ACC112 (cell line): ENCODE data around the gene LGI2.

ENCODE experiments used
- H2AFZ ChIP-seq: fragments of 200-600 bp; sonication (generic); one replicate; pipeline ENCODE4 v1.6.0; 2017; ENCODE audit warnings: antibody characterized with exemption, low read length; ENCODE audit not compliant: unreplicated experiment
- H3K27ac ChIP-seq: fragments of 200-600 bp; sonication (generic); 2 replicates; pipeline ENCODE4 v1.5.1; 2014; ENCODE audit warnings: low read depth, mild to moderate bottlenecking, antibody characterized with exemption, low read length, moderate library complexity
- H3K27me3 ChIP-seq: fragments of 200-600 bp; sonication (generic); 2 replicates; pipeline ENCODE4 v1.6.1; 2014; ENCODE audit warnings: mild to moderate bottlenecking, antibody characterized with exemption, low read length, moderate library complexity, mixed read lengths; ENCODE audit not compliant: insufficient read depth
- H3K36me3 ChIP-seq: fragments of 200-600 bp; sonication (generic); 2 replicates; pipeline ENCODE4 v1.6.1; 2016; ENCODE audit warnings: mild to moderate bottlenecking, antibody characterized with exemption, low read length, moderate library complexity, mixed read lengths; ENCODE audit not compliant: insufficient read depth
- H3K4me1 ChIP-seq: fragments of 200-600 bp; sonication (generic); one replicate; pipeline ENCODE4 v1.6.1; 2016; ENCODE audit warnings: low read length, mixed read lengths; ENCODE audit not compliant: insufficient read depth, unreplicated experiment, control insufficient read depth
- H3K4me3 ChIP-seq: fragments of 200-600 bp; sonication (generic); 2 replicates; pipeline ENCODE4 v1.5.1; 2014; ENCODE audit warnings: mild to moderate bottlenecking, low read depth, low read length
- H3K79me2 ChIP-seq: fragments of 200-600 bp; sonication (generic); one replicate; pipeline ENCODE4 v1.6.0; 2016; ENCODE audit warnings: low read length; ENCODE audit not compliant: control insufficient read depth, unreplicated experiment, insufficient read depth

LGI2 gene

DNA sequence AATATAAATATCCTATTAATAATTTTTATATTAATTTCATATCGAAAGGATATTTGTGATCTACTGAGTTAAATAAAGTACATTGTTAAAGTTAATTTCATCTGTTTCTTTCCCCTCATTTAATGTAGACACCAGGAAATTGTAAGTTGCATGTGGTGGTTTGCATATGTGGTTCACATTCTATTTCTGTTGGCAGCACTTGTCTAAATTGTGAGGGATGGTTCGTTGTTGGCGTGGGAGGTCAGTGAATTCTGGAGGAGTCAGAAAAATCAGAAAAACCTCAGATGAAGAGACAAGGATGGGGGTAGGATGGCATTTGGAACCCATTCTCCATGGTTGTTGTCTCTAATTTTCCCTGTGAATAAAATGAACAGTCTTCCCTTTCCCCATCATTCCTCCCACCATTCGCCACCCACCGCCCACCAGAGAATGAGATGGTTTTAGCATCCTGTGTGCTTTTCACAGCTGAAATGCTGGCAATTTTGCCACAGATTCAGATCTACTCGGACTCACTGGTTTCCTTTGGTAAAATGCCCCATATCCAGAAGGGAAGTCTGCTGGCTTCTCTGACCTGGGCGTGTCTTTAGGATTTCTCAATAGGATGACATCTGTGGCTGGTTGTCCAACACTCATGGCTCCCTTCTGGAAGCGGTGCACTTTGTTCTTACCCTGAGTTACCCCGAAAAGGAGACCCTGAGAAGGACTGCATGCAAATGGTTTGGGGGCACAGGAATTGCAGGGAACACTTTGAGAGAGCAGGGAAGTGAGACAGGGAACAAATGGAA is 52.3 kb downstream of the LGI2 start:
- Histone ChIP-seq H3K79me2 (no peaks in the 10 kb centered on the region), H3K4me1 (peaks cover 3% of the 10 kb centered on the region), H3K27me3 (peaks cover 18% of the 10 kb centered on the region), H3K27ac (no peak overlapping the region), H2AFZ (no peak overlapping the region), H3K4me3 (no peak overlapping the region), H3K36me3 (no peaks in the 10 kb centered on the region)

GRCh38 chr4:24975510-24975909 is 55.2 kb downstream of the LGI2 start:
- Histone ChIP-seq H3K36me3 (no peaks in the 10 kb centered on the region), H3K79me2 (no peaks in the 10 kb centered on the region), H3K27me3 (peaks cover 18% of the 10 kb centered on the region), H2AFZ (no peak overlapping the region), H3K27ac (no peak overlapping the region), H3K4me1 (peaks cover 3% of the 10 kb centered on the region), H3K4me3 (no peak overlapping the region)

DNA sequence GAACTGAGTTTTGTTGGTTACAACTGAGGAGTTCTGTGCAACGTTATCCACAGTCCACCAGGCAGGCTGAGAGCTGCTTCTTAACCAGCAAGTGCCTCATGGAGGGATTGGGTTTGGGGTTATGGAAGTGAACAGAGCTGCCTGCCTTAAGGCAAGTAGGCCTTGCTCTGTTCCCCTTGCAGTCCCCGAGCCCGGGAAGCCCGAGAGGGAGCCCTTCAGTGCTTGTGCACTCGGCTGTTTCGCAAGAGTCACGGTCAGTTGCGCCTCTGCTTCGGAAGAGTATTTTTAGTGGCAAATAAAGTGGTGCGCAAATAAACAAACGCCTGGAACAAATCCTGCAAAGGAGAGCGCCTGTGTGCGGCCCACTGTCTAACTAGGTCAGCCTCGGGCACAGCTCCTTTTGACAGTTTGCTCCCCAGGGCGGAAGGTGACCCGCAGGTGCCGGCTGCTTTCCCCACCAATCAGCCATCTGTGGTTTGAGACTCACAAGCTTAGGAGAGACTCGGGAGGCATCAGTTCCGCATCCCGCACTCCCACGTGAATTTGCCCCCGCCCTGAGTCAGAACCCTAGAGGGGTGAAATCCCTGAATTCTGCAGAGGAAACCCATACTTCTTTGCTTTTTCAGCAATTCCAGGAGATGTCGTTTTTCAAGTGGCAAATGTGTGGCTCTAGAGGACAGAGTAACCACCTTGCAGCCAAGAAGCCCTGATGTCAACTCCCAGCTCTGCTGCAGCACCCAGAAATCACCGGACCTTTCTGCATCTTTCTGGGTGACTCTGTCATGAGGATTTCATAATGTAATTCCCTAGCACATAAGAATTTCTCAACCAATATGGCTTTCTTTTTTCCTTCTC is 56.8 kb downstream of the LGI2 start:
- H2AFZ ChIP-seq: no peak overlapping the region
- H3K27ac ChIP-seq: no peak overlapping the region
- peaks cover 18% of the 10 kb centered on the region for H3K27me3 ChIP-seq
- H3K79me2 ChIP-seq: no peaks in the 10 kb centered on the region
- H3K36me3 ChIP-seq: no peaks in the 10 kb centered on the region
- H3K4me3 ChIP-seq: no peak overlapping the region
- H3K4me1 ChIP-seq: no peaks in the 10 kb centered on the region

- Histone ChIP-seq H3K27me3 (peaks cover 15% of the 10 kb centered on the region), H3K36me3 (no peaks in the 10 kb centered on the region), H3K4me1 (no peaks in the 10 kb centered on the region), H3K79me2 (no peaks in the 10 kb centered on the region), H3K27ac (no peak overlapping the region), H3K4me3 (no peak overlapping the region), H2AFZ (no peak overlapping the region)
These were observed 57.4 kb downstream of the LGI2 start for GRCh38 chr4:24973404-24973746.

- no peak overlapping the region for H3K27ac ChIP-seq
- no peaks in the 10 kb centered on the region for H3K79me2 ChIP-seq
- H3K27me3 ChIP-seq: peaks cover 14% of the 10 kb centered on the region
- no peaks in the 10 kb centered on the region for H3K4me1 ChIP-seq
- no peaks in the 10 kb centered on the region for H3K36me3 ChIP-seq
- H3K4me3 ChIP-seq: no peak overlapping the region
- no peak overlapping the region for H2AFZ ChIP-seq
These were observed 59.6 kb downstream of the LGI2 start for GRCh38 chr4:24971192-24971591.

DNA sequence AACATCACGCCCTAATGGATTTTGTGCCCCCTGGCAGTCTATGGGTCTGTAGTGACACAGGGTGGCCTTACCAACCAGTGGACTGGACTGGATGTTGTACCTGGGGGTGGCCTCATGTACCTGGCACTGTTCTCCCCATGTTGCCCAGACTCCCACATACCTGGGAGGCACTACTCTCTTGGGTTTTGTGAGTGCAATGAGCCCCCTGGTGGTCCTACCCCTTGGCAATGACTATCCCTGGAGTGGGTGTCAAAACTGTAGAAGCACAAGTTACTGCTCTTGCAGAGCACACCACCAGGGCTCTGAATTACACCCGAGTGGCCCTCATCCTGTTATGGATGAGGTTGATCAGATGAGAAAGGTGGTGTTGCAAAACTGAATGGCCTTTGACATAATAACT is 60.1 kb downstream of the LGI2 start:
- Histone ChIP-seq H3K36me3 (no peaks in the 10 kb centered on the region), H3K27me3 (peaks cover 9% of the 10 kb centered on the region), H2AFZ (no peak overlapping the region), H3K79me2 (no peaks in the 10 kb centered on the region), H3K27ac (no peak overlapping the region), H3K4me1 (no peaks in the 10 kb centered on the region), H3K4me3 (no peak overlapping the region)

GRCh38 chr4:24970191-24970590 is 60.6 kb downstream of the LGI2 start:
- Histone ChIP-seq H2AFZ (no peak overlapping the region), H3K27me3 (peaks cover 7% of the 10 kb centered on the region), H3K27ac (no peak overlapping the region), H3K4me3 (no peak overlapping the region), H3K4me1 (no peaks in the 10 kb centered on the region), H3K79me2 (no peaks in the 10 kb centered on the region), H3K36me3 (no peaks in the 10 kb centered on the region)

DNA sequence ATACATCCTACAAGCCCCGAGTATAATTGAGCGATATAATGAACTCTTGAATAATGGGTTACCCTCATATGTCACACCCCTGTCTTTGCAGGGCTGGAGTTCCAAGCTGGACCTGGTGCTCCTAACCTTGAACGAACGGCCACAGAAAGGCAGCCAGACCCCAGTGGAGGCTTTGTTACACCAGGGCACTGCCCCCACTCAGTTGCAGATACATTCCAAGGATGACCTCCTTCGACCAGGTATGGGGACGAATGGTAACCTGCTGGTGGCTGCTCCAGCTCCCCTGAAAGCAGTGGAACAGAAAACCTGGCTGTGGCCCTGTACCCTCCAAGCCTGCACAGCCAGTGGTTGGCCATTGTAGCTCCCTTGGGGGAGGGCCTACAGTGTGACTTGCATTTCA is 61.3 kb downstream of the LGI2 start:
- H3K27ac ChIP-seq: no peak overlapping the region
- H3K4me1 ChIP-seq: no peaks in the 10 kb centered on the region
- H3K79me2 ChIP-seq: no peaks in the 10 kb centered on the region
- H3K27me3 ChIP-seq: peaks cover under 1% of the 10 kb centered on the region; the same call in 1 of the 2 replicates
- no peaks in the 10 kb centered on the region for H3K36me3 ChIP-seq
- no peak overlapping the region for H2AFZ ChIP-seq
- H3K4me3 ChIP-seq: no peak overlapping the region

DNA sequence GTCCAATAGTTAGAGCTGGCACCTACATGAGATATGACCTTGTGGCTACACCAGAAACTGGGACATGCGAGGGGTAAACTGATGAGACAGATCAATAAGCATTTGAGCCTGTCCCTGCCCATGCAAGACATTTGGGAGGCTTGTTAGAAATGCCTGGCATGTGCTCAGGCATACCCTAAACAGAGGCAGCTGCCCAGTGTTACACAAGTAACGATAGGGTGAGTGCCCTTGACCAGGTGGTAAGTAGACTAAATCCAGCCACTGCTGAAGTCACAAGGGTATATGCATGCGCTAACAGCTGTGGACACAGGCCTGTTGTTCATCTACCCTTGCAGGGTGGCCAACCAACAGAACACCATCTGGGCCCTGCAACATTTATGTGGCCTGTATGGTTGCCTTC is 61.8 kb downstream of the LGI2 start:
- Histone ChIP-seq H3K27me3 (no peaks in the 10 kb centered on the region), H2AFZ (no peak overlapping the region), H3K4me3 (no peak overlapping the region), H3K4me1 (no peaks in the 10 kb centered on the region), H3K36me3 (no peaks in the 10 kb centered on the region), H3K79me2 (no peaks in the 10 kb centered on the region), H3K27ac (no peak overlapping the region)

DNA sequence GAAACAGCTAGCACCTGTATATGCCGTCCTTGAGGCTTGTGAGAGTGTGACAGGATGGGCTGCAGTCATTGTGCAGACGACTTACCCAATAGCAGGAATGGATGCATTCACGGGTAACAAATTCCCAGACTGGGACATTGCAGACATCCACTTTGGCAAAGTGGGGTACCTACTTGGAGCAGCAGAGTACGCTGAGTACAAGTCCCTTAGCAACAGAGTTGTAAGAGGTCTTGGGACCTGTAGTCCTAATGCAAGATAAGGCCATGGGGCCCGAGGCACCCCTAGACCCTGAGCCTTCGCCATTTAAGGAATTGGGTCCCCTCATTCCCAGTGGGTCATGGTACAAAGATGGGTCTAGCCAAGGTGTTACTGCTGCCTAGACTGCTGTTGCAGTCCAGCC is 62.5 kb downstream of the LGI2 start:
- Histone ChIP-seq H3K4me1 (no peaks in the 10 kb centered on the region), H3K79me2 (no peaks in the 10 kb centered on the region), H3K36me3 (no peaks in the 10 kb centered on the region), H3K27me3 (no peaks in the 10 kb centered on the region), H3K4me3 (no peak overlapping the region), H3K27ac (no peak overlapping the region), H2AFZ (no peak overlapping the region)

DNA sequence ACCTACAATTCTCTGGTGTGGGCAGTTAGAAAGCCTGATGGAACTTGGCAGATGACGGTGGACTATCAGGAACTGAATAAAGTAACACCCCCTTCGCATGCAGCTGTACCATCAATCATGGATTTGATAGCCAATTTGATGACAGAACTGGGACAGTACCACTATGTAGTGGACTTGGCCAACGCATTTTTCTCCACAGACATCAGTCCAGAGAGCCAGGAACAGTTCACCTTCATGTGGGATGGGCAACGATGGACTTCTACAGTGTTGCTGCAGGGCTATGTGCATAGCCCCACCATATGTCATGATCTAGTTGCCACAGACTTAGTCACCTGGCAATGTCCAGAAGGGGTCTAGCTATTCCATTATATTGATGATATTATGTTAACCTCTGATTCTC is 63.4 kb downstream of the LGI2 start:
- Histone ChIP-seq H3K27ac (no peak overlapping the region), H3K27me3 (no peaks in the 10 kb centered on the region), H3K79me2 (no peaks in the 10 kb centered on the region), H3K4me1 (no peaks in the 10 kb centered on the region), H2AFZ (no peak overlapping the region), H3K36me3 (no peaks in the 10 kb centered on the region), H3K4me3 (no peak overlapping the region)
